Measurements from ENCODE around the gene ATP9A.

ATP9A gene

GRCh38 chr20:51560042-51560441, 208.1 kb downstream of the ATP9A start:
- H3K4me3 ChIP-seq (ENCODE audit: low read depth, low read length), result no peak overlapping the region
- H3K79me2 ChIP-seq, result no peaks in the 10 kb centered on the region
- H3K9me3 ChIP-seq (ENCODE audit: control insufficient read depth, low read length), result no peaks in the 10 kb centered on the region
- H3K27me3 ChIP-seq (ENCODE audit: control insufficient read depth, insufficient read depth, low read length), result no peaks in the 10 kb centered on the region
- H3K4me1 ChIP-seq, result peaks cover 15% of the 10 kb centered on the region
- no peak overlapping the region for H3K4me2 ChIP-seq (ENCODE audit: low read length)
- H3K9ac ChIP-seq, result no peak overlapping the region
- H3K36me3 ChIP-seq (ENCODE audit: control insufficient read depth, insufficient read depth, low read length), result no peaks in the 10 kb centered on the region
- H3K27ac ChIP-seq, result no peak overlapping the region
- H2AFZ ChIP-seq, result no peak overlapping the region
- TF ChIP-seq CTCF (IDR thresholded peaks at IDR 0.05), result no peak

GRCh38 chr20:51554538-51555165, 213.5 kb downstream of the ATP9A start:
- no peak overlapping the region for H3K4me2 ChIP-seq (ENCODE audit: low read length)
- H3K79me2 ChIP-seq, result no peaks in the 10 kb centered on the region
- no peak overlapping the region for H3K4me3 ChIP-seq (ENCODE audit: low read depth, low read length)
- H3K27me3 ChIP-seq (ENCODE audit: control insufficient read depth, insufficient read depth, low read length), result no peaks in the 10 kb centered on the region
- H3K36me3 ChIP-seq (ENCODE audit: control insufficient read depth, insufficient read depth, low read length), result no peaks in the 10 kb centered on the region
- no peak overlapping the region for H3K27ac ChIP-seq
- peaks cover 1% of the 10 kb centered on the region for H3K4me1 ChIP-seq
- H2AFZ ChIP-seq, result no peak overlapping the region
- TF ChIP-seq CTCF (IDR thresholded peaks at IDR 0.05), result no peak
- H3K9ac ChIP-seq, result no peak overlapping the region
- H3K9me3 ChIP-seq (ENCODE audit: control insufficient read depth, low read length), result no peaks in the 10 kb centered on the region

GRCh38 chr20:51553897-51554486, 214.2 kb downstream of the ATP9A start:
- Histone ChIP-seq H3K9ac (no peak overlapping the region), H3K36me3 (ENCODE audit: control insufficient read depth, insufficient read depth, low read length) (no peaks in the 10 kb centered on the region), H3K4me2 (ENCODE audit: low read length) (no peak overlapping the region), H3K9me3 (ENCODE audit: control insufficient read depth, low read length) (no peaks in the 10 kb centered on the region), H3K4me3 (ENCODE audit: low read depth, low read length) (no peak overlapping the region), H3K27me3 (ENCODE audit: control insufficient read depth, insufficient read depth, low read length) (no peaks in the 10 kb centered on the region), H3K4me1 (no peaks in the 10 kb centered on the region), H2AFZ (no peak overlapping the region), H3K27ac (no peak overlapping the region), H3K79me2 (no peaks in the 10 kb centered on the region)
- TF ChIP-seq CTCF (IDR thresholded peaks at IDR 0.05), result no peak

GRCh38 chr20:51551186-51551585, 217.0 kb downstream of the ATP9A start:
- Histone ChIP-seq H3K9ac (no peak overlapping the region), H3K4me2 (ENCODE audit: low read length) (no peak overlapping the region), H3K9me3 (ENCODE audit: control insufficient read depth, low read length) (no peaks in the 10 kb centered on the region), H3K36me3 (ENCODE audit: control insufficient read depth, insufficient read depth, low read length) (no peaks in the 10 kb centered on the region), H3K79me2 (no peaks in the 10 kb centered on the region), H2AFZ (no peak overlapping the region), H3K27ac (no peak overlapping the region), H3K4me1 (no peaks in the 10 kb centered on the region), H3K27me3 (ENCODE audit: control insufficient read depth, insufficient read depth, low read length) (no peaks in the 10 kb centered on the region), H3K4me3 (ENCODE audit: low read depth, low read length) (no peak overlapping the region)
- no peak for TF ChIP-seq CTCF (IDR thresholded peaks at IDR 0.05)

GRCh38 chr20:51549474-51549873, 218.7 kb downstream of the ATP9A start:
- H3K4me1 ChIP-seq, result no peaks in the 10 kb centered on the region
- H3K27ac ChIP-seq, result no peak overlapping the region
- no peaks in the 10 kb centered on the region for H3K27me3 ChIP-seq (ENCODE audit: control insufficient read depth, insufficient read depth, low read length)
- no peaks in the 10 kb centered on the region for H3K9me3 ChIP-seq (ENCODE audit: control insufficient read depth, low read length)
- H3K36me3 ChIP-seq (ENCODE audit: control insufficient read depth, insufficient read depth, low read length), result no peaks in the 10 kb centered on the region
- no peak overlapping the region for H3K9ac ChIP-seq
- TF ChIP-seq CTCF (IDR thresholded peaks at IDR 0.05), result no peak
- no peak overlapping the region for H2AFZ ChIP-seq
- H3K4me2 ChIP-seq (ENCODE audit: low read length), result no peak overlapping the region
- H3K4me3 ChIP-seq (ENCODE audit: low read depth, low read length), result no peak overlapping the region
- no peaks in the 10 kb centered on the region for H3K79me2 ChIP-seq

Data from parathyroid adenoma (tissue), 2 donors.